Measurements from ENCODE around the gene APP. TPM values are rescaled to one million over a fixed set of nuclear protein-coding genes. Genes with fewer than 3 reads are reported as not detected.

The APP gene
- total and polyA plus RNA-seq, 2 of the 13 experiments (the other 11 are each of a cell fraction or from before 2014, with no cell fraction given), result 70.6 to 262 TPM

DNA sequence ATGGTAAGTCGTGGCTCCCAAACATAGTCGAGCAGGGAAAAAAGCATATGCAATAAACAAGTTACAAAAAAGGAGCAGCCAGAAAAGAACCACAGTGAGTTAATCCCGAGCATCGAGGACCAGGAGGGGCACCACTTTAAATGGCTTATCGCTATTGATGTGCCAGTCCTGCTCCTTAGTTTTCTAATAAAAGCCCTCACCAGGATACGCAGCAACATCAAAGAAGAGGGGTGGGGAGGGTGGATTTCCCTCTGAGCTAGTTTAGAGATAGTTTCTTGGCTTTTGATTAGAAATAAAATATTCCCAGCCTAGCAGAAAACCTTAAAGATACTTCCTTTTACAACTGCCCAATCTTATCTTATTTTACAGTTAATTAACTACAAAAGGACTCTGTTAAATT lies 265.4 kb downstream of the APP start:
- Histone ChIP-seq H4K20me1 (ENCODE audit: insufficient read depth, low read length) (no peaks in the 10 kb centered on the region), H2AFZ (ENCODE audit: low read length) (no peak overlapping the region), H3K4me1 (ENCODE audit: insufficient read depth, low read length) (no peaks in the 10 kb centered on the region), H3K4me3 (replicated peaks in 1 of 3; ENCODE audit: insufficient read depth in 1 of 3, low read depth in 2 of 3, low read length in 3 of 3) (no peak overlapping the region), H3K9ac (ENCODE audit: insufficient read depth, low read depth, low read length) (no peak overlapping the region), H3K4me2 (ENCODE audit: low read depth, low read length) (no peak overlapping the region), H3K9me3 (ENCODE audit: low read length) (no peaks in the 10 kb centered on the region), H3K27ac (ENCODE audit: extremely low read length, insufficient read depth, low read length) (no peak overlapping the region), H3K79me2 (ENCODE audit: insufficient read depth, low read length) (no peaks in the 10 kb centered on the region), H3K36me3 (replicated peaks in 1 of 2; ENCODE audit: control insufficient read depth in 1 of 2, insufficient read depth in 2 of 2, low read length in 2 of 2) (peaks cover 3 to 17% of the 10 kb centered on the region in 2 experiments; a peak in 2 of 5 replicates), H3K27me3 (ENCODE audit: control insufficient read depth in 1 of 2, insufficient read depth in 2 of 2, low read length in 2 of 2) (no peaks in the 10 kb centered on the region)
- TF ChIP-seq FOXK2 (IDR thresholded peaks at IDR 0.05) (no peak), ZNF678 (CRISPR knock-in tag; IDR thresholded peaks at IDR 0.05) (no peak), ZNF550 (CRISPR knock-in tag; IDR thresholded peaks at IDR 0.05; ENCODE audit: borderline replicate concordance) (no peak), ZMAT3 (CRISPR knock-in tag; conservative IDR thresholded peaks at IDR 0.05) (no peak), ZNF335 (CRISPR knock-in tag; IDR thresholded peaks at IDR 0.05) (no peak), TEAD3 (CRISPR knock-in tag; optimal IDR thresholded peaks at IDR 0.05; ENCODE audit: borderline replicate concordance) (no peak), CHCHD3 (CRISPR knock-in tag; IDR thresholded peaks at IDR 0.05) (no peak), MAF1 (CRISPR knock-in tag; IDR thresholded peaks at IDR 0.05; ENCODE audit: borderline replicate concordance) (no peak), BHLHE40 (IDR thresholded peaks at IDR 0.05; ENCODE audit: low read length) (no peak), REXO4 (CRISPR knock-in tag; IDR thresholded peaks at IDR 0.05; ENCODE audit: borderline replicate concordance) (no peak), HNRNPL (IDR thresholded peaks at IDR 0.05; ENCODE audit: low read depth, low read length) (no peak)
- TF ChIP-seq, protein P1, sequence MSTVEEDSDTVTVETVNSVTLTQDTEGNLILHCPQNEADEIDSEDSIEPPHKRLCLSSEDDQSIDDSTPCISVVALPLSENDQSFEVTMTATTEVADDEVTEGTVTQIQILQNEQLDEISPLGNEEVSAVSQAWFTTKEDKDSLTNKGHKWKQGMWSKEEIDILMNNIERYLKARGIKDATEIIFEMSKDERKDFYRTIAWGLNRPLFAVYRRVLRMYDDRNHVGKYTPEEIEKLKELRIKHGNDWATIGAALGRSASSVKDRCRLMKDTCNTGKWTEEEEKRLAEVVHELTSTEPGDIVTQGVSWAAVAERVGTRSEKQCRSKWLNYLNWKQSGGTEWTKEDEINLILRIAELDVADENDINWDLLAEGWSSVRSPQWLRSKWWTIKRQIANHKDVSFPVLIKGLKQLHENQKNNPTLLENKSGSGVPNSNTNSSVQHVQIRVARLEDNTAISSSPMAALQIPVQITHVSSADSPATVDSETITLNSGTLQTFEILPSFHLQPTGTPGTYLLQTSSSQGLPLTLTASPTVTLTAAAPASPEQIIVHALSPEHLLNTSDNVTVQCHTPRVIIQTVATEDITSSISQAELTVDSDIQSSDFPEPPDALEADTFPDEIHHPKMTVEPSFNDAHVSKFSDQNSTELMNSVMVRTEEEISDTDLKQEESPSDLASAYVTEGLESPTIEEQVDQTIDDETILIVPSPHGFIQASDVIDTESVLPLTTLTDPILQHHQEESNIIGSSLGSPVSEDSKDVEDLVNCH (CRISPR knock-in tag; IDR thresholded peaks at IDR 0.05), result no peak
- TF ChIP-seq, protein P2, sequence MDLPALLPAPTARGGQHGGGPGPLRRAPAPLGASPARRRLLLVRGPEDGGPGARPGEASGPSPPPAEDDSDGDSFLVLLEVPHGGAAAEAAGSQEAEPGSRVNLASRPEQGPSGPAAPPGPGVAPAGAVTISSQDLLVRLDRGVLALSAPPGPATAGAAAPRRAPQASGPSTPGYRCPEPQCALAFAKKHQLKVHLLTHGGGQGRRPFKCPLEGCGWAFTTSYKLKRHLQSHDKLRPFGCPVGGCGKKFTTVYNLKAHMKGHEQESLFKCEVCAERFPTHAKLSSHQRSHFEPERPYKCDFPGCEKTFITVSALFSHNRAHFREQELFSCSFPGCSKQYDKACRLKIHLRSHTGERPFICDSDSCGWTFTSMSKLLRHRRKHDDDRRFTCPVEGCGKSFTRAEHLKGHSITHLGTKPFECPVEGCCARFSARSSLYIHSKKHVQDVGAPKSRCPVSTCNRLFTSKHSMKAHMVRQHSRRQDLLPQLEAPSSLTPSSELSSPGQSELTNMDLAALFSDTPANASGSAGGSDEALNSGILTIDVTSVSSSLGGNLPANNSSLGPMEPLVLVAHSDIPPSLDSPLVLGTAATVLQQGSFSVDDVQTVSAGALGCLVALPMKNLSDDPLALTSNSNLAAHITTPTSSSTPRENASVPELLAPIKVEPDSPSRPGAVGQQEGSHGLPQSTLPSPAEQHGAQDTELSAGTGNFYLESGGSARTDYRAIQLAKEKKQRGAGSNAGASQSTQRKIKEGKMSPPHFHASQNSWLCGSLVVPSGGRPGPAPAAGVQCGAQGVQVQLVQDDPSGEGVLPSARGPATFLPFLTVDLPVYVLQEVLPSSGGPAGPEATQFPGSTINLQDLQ (CRISPR knock-in tag; IDR thresholded peaks at IDR 0.05), result no peak
- no TSS peak for BruUV-seq (replicated peaks)
- no peak for DNase-seq (ENCODE audit: low spot score)
- CTCF ChIA-PET (ENCODE audit: low intra/inter-chr PET ratio, low total read pairs), result no interaction called here
- intact Hi-C loops (cut with micrococcal nuclease; ENCODE audit: unreplicated experiment), result no loop called here
- in situ Hi-C loops (cut with HindIII; ENCODE audit: extremely low pct_ligation_motif_present, low pct_unique_long_range_greater_than_20kb), result no loop called here
- WGBS (ENCODE audit: low lambda C conversion rate), result 57% methylated on average over 6 of the region's 6 CpGs
- no peak for FAIRE-seq
- no peak for ATAC-seq
- POLR2A ChIA-PET, result no interaction called here

Data from HepG2 (cell line).